GM23338 (cell line): ENCODE results near the gene PXK.

Experiments used
- CTCF ChIP-seq, 2 experiments: fragments of 200-600 bp in 1 of 2; sonication (generic) in 1 of 2; conservative IDR thresholded peaks; 2 replicates each; pipeline versions ENCODE4 v1.5.1 to v1.6.1; 2016 to 2017; ENCODE audit warnings: antibody characterized with exemption in 2 of 2, low read depth in 2 of 2, mild to moderate bottlenecking in 2 of 2, moderate library complexity in 1 of 2
- EZH2 ChIP-seq: fragments of 200-600 bp; sonication (generic); IDR thresholded peaks from one replicate; pipeline ENCODE4 v1.8.0; 2017; ENCODE audit warnings: antibody characterized with exemption, mild to moderate bottlenecking, low read depth; ENCODE audit not compliant: unreplicated experiment
- EZH2phosphoT487 ChIP-seq: fragments of 200-600 bp; sonication (generic); IDR thresholded peaks from one replicate; pipeline ENCODE4 v1.8.1; 2018; ENCODE audit warnings: antibody characterized with exemption; ENCODE audit not compliant: unreplicated experiment
- JUNB ChIP-seq: IDR thresholded peaks from one replicate; pipeline ENCODE4 v1.6.1; 2016; ENCODE audit warnings: antibody characterized with exemption; ENCODE audit not compliant: unreplicated experiment
- POLR2AphosphoS5 ChIP-seq: IDR thresholded peaks from 2 replicates; pipeline ENCODE4 v1.6.1; 2016; ENCODE audit warnings: antibody characterized with exemption, low read depth

GRCh38 chr3:58462829-58463180, 130.1 kb downstream of the PXK start:
- TF ChIP-seq CTCF (conservative IDR thresholded peaks at IDR 0.05; ENCODE audit: low read depth in 2 of 2) (no peak), EZH2phosphoT487 (no peak), JUNB (no peak), POLR2AphosphoS5 (no peak), EZH2 (no peak)
